GM18499 (cell line): ENCODE data around the gene CHIT1.

Experiments used
- ATAC-seq: cut with Tn5 transposase; IDR thresholded peaks from one replicate; pipeline ENCODE4 v1.9.1; 2021; ENCODE audit warnings: moderate number of reproducible peaks; ENCODE audit not compliant: insufficient read depth, unreplicated experiment

Gene CHIT1

GRCh38 chr1:203219171-203219570 is 10.3 kb downstream of the CHIT1 start:
- ATAC-seq: no peak

- no peak for ATAC-seq
Measured at GRCh38 chr1:203217668-203218067, 11.8 kb downstream of the CHIT1 start.

- no peak for ATAC-seq
Measured at GRCh38 chr1:203217139-203217655, 12.3 kb downstream of the CHIT1 start.

GRCh38 chr1:203216274-203217138 is 13.0 kb downstream of the CHIT1 start:
- ATAC-seq: no peak

- no peak for ATAC-seq
Measured at GRCh38 chr1:203215573-203215972, 13.9 kb downstream of the CHIT1 start.

GRCh38 chr1:203214871-203215270 is 14.6 kb downstream of the CHIT1 start:
- ATAC-seq: no peak

GRCh38 chr1:203213126-203213525 is 16.3 kb downstream of the CHIT1 start:
- ATAC-seq: no peak

- no peak for ATAC-seq
Measured at GRCh38 chr1:203211812-203212211, 17.7 kb downstream of the CHIT1 start.

GRCh38 chr1:203210988-203211387 is 18.5 kb downstream of the CHIT1 start:
- ATAC-seq: no peak

GRCh38 chr1:203210350-203210749 is 19.1 kb downstream of the CHIT1 start:
- ATAC-seq: no peak

- no peak for ATAC-seq
Measured at GRCh38 chr1:203208181-203208580, 21.3 kb downstream of the CHIT1 start.

- no peak for ATAC-seq
Measured at GRCh38 chr1:203207751-203208150, 21.7 kb downstream of the CHIT1 start.

- no peak for ATAC-seq
Measured at GRCh38 chr1:203206129-203206687, 23.3 kb downstream of the CHIT1 start.

GRCh38 chr1:203204756-203205155 is 24.7 kb downstream of the CHIT1 start:
- ATAC-seq: no peak

GRCh38 chr1:203202431-203203245 is 26.8 kb downstream of the CHIT1 start:
- no peak for ATAC-seq

GRCh38 chr1:203201516-203202205 is 27.8 kb downstream of the CHIT1 start:
- ATAC-seq: no peak

- no peak for ATAC-seq
Measured at GRCh38 chr1:203200916-203201315, 28.6 kb downstream of the CHIT1 start.

GRCh38 chr1:203199816-203200571 is 29.5 kb downstream of the CHIT1 start:
- no peak for ATAC-seq

GRCh38 chr1:203199481-203199815 is 30.0 kb downstream of the CHIT1 start:
- ATAC-seq: no peak

GRCh38 chr1:203199002-203199401 is 30.5 kb downstream of the CHIT1 start:
- ATAC-seq: no peak
